Measurements from ENCODE around the gene MRPL20.

The MRPL20 gene

DNA sequence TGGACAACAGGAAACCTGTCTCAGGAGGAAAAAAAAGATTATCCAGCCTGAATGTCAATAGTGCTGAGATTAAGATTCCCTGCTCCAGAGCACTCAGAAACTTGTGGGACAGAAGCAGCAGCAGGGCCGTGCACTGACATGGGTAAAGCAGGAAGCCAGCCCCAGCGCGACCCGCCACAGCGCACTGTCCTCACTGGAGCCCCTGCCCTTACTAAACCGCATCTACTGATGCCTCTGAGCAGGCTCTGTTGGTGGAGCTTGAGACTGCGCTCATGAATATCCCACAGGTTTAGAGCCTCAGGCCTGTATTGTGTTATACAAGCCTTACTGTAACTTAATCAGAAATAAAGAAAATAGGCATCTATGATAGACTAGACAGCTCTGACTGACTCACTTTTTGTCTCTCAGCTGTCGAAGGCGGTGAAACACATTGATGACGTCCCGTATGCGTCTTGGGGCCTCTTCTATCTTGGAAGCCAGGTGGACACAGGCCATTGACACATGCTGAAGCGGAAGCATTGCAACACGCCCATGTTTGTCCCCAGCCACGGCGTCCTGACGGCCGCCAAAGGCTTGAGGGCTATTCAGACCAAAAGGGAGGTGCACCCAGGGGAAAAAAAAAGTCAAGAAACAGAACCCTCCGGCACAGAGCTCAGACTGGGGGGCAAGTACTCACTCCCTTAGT is 9.1 kb downstream of the MRPL20 start:
- peak; percentile 63 for DNase-seq (ENCODE audit: low read depth)
- peak overlapping the region; percentile 79 for H3K4me3 ChIP-seq (replicated peaks; ENCODE audit: low read depth, low read length)
- no peak for TF ChIP-seq CTCF (IDR thresholded peaks at IDR 0.05; ENCODE audit: low read length, missing control alignments)

DNA sequence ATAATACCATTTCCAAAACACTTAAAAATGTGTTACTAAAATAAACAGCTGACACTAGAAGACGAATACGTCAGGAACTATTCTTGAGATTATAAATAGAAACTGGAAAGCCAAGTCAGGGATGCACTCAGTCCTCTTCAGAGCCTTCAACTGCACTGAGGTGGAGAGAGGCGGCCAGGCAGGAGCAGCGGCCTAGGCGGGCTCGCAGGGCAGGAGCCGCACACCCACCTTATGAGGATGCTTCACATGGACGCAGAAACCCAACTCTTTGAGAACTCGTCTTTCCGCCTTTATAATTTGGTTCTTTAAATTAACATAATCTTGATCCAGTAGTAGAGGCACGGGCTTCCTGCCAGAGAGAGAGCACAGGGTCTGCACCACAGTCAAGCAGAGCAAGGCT is 11.9 kb downstream of the MRPL20 start:
- TF ChIP-seq CTCF (IDR thresholded peaks at IDR 0.05; ENCODE audit: low read length, missing control alignments), result no peak
- no peak overlapping the region for H3K4me3 ChIP-seq (replicated peaks; ENCODE audit: low read depth, low read length)
- DNase-seq (ENCODE audit: low read depth), result no peak

DNA sequence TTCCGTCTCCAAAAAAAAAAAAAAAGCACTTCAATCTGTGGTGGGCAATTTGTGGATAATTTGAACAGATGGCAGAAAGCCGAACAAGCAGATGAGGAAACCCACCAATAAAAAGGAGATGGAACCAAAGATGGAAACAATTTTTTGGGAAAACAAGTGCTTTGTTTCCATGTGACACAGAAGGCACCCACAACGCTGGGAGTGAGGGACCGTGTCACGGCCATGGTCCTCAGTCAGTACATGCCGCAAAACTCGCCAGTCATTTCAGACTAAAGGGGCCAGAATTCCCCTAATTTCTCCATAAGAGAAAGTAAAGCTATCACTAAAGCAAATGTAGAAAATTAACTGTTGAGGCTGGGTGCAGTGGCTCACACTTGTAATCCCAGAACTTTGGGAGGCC is 13.0 kb downstream of the MRPL20 start:
- no peak overlapping the region for H3K4me3 ChIP-seq (replicated peaks; ENCODE audit: low read depth, low read length)
- TF ChIP-seq CTCF (IDR thresholded peaks at IDR 0.05; ENCODE audit: low read length, missing control alignments), result no peak

GRCh38 chr1:1393428-1393827 is 13.7 kb downstream of the MRPL20 start:
- H3K4me3 ChIP-seq (replicated peaks; ENCODE audit: low read depth, low read length), result no peak overlapping the region
- DNase-seq (ENCODE audit: low read depth), result no peak

More for the DNA sequence above, 13.0 kb downstream of the MRPL20 start:
- no peak for DNase-seq (ENCODE audit: low read depth)

GRCh38 chr1:1393014-1393413 is 14.1 kb downstream of the MRPL20 start:
- DNase-seq (ENCODE audit: low read depth), result no peak
- no peak for TF ChIP-seq CTCF (IDR thresholded peaks at IDR 0.05; ENCODE audit: low read length, missing control alignments)
- no peak overlapping the region for H3K4me3 ChIP-seq (replicated peaks; ENCODE audit: low read depth, low read length)

More at GRCh38 chr1:1393428-1393827, 13.7 kb downstream of the MRPL20 start:
- no peak for TF ChIP-seq CTCF (IDR thresholded peaks at IDR 0.05; ENCODE audit: low read length, missing control alignments)

GRCh38 chr1:1391225-1391624 is 15.9 kb downstream of the MRPL20 start:
- no peak overlapping the region for H3K4me3 ChIP-seq (replicated peaks; ENCODE audit: low read depth, low read length)
- DNase-seq (ENCODE audit: low read depth), result no peak
- TF ChIP-seq CTCF (IDR thresholded peaks at IDR 0.05; ENCODE audit: low read length, missing control alignments), result no peak

- DNase-seq (ENCODE audit: low read depth), result no peak
- TF ChIP-seq CTCF (IDR thresholded peaks at IDR 0.05; ENCODE audit: low read length, missing control alignments), result no peak
- H3K4me3 ChIP-seq (replicated peaks; ENCODE audit: low read depth, low read length), result no peak overlapping the region
These were observed 16.4 kb downstream of the MRPL20 start for GRCh38 chr1:1390675-1391074.

Data from fibroblast of pulmonary artery (primary cell).